PC-9 (cell line): ENCODE measurements around the gene TTC28. TPM values are rescaled to one million over a fixed set of nuclear protein-coding genes. Genes with fewer than 3 reads are reported as not detected.

Source experiments
- BruUV-seq: library from RNA; stranded (reverse); fragments of 400-500 nt; replicated peaks from 2 replicates; lab custom pipeline; 2021; lab: Mats Ljungman, UMichigan
- CTCF ChIA-PET: fragments of 300-600 bp; sonication (Branson Sonifier 250); formaldehyde crosslinking; loops from one replicate; lab custom pipeline; 2022; ENCODE audit warnings: antibody characterized with exemption; lab: Charles Lee
- POLR2A ChIA-PET: fragments of 300-600 bp; sonication (Branson Sonifier 250); formaldehyde crosslinking; loops from one replicate; lab custom pipeline; 2022; ENCODE audit warnings: antibody characterized with exemption; ENCODE audit not compliant: unreplicated experiment; lab: Charles Lee
- DNase-seq, 2 experiments: peaks; one replicate each; pipeline versions ENCODE4 v3.0.0 to v3.0.0-alpha.2; 2015 to 2022; ENCODE audit warnings: mixed read lengths in 1 of 2
- H2AFZ ChIP-seq: fragments of 200-600 bp; sonication (generic); 2 replicates; pipeline ENCODE4 v1.8.1; 2017; ENCODE audit warnings: antibody characterized with exemption
- H3F3A ChIP-seq: fragments of 200-600 bp; sonication (generic); 2 replicates; pipeline ENCODE4 v1.8.1; 2017; ENCODE audit warnings: antibody characterized with exemption, mild to moderate bottlenecking, low read depth; ENCODE audit not compliant: insufficient read depth
- H3K27ac ChIP-seq: fragments of 200-600 bp; sonication (generic); 2 replicates; pipeline ENCODE4 v1.6.1; 2016; ENCODE audit warnings: mixed run types
- H3K27me3 ChIP-seq: fragments of 200-600 bp; sonication (generic); 2 replicates; pipeline ENCODE4 v1.6.1; 2016; ENCODE audit warnings: low read depth, mixed run types; ENCODE audit not compliant: insufficient read depth
- H3K36me3 ChIP-seq: fragments of 200-600 bp; sonication (generic); 2 replicates; pipeline ENCODE4 v1.6.1; 2016; ENCODE audit warnings: low read depth, mixed run types
- H3K4me1 ChIP-seq: fragments of 200-600 bp; sonication (generic); replicated peaks from 2 replicates; pipeline ENCODE4 v1.6.1; 2016; ENCODE audit warnings: mixed run types; ENCODE audit not compliant: insufficient read depth
- H3K4me2 ChIP-seq: fragments of 200-600 bp; sonication (generic); 2 replicates; pipeline ENCODE4 v1.6.1; 2017; ENCODE audit warnings: mixed run types
- H3K4me3 ChIP-seq: fragments of 200-600 bp; sonication (generic); 2 replicates; pipeline ENCODE4 v1.6.1; 2016; ENCODE audit warnings: mixed run types
- H3K79me2 ChIP-seq: fragments of 200-600 bp; sonication (generic); 2 replicates; pipeline ENCODE4 v1.6.1; 2017; ENCODE audit warnings: low read depth, mixed run types
- H3K9me2 ChIP-seq: fragments of 200-600 bp; sonication (generic); 2 replicates; pipeline ENCODE4 v1.8.1; 2017; ENCODE audit warnings: mild to moderate bottlenecking; ENCODE audit not compliant: insufficient read depth
- H3K9me3 ChIP-seq: fragments of 200-600 bp; sonication (generic); 2 replicates; pipeline ENCODE4 v1.8.1; 2016; ENCODE audit warnings: low read depth; ENCODE audit not compliant: insufficient read depth
- H4K20me1 ChIP-seq: fragments of 200-600 bp; sonication (generic); 2 replicates; pipeline ENCODE4 v1.8.1; 2017; ENCODE audit not compliant: insufficient read depth
- EZH2 ChIP-seq: fragments of 200-600 bp; sonication (generic); IDR thresholded peaks from 2 replicates; pipeline ENCODE4 v1.8.0; 2017; ENCODE audit warnings: antibody characterized with exemption, low read depth
- intact Hi-C: fragments of 100-400 bp; cut with micrococcal nuclease; formaldehyde crosslinking; loops from one replicate; pipeline ENCODE4 v1.10.0; 2022; ENCODE audit not compliant: unreplicated experiment
- total RNA-seq: library from RNA; stranded (reverse); gene quantifications from 2 replicates; pipeline ENCODE4 v1.2.3, GENCODE V29; 2021
- TF ChIP-seq, protein P1 (sequence below): fragments of 200-600 bp; sonication (generic); conservative IDR thresholded peaks from 2 replicates; pipeline ENCODE4 v1.6.1; 2017; ENCODE audit warnings: mixed run types, antibody characterized with exemption, mild to moderate bottlenecking, moderate library complexity

Gene TTC28
- total RNA-seq, 1 experiment from 2014 or later: 6.7 TPM

DNA sequence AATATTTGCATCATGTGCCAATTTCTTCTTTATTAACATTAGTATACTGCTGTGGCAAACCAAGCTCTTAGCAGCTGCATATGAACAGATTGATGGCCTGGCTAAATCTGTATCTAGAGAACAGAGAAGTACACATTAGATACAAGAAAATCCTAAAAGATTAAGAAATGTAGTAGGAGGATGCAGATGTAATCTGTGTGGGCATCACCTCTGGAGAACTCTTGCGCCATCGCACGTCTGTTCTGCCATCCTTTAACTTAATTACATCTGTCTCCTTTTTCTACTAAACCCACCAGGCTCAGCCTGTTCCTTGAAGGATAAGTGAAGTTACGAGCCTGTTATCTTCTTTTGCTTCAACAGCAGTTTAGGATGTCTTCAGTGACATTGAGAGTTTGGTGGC is 564.2 kb downstream of the TTC28 start:
- no peak overlapping the region for H3K4me3 ChIP-seq
- H3K79me2 ChIP-seq: no peaks in the 10 kb centered on the region
- intact Hi-C loops: no loop called here
- DNase-seq: no peak
- no peaks in the 10 kb centered on the region for H3K9me2 ChIP-seq
- no peak for TF ChIP-seq EZH2
- TF ChIP-seq, protein P1, sequence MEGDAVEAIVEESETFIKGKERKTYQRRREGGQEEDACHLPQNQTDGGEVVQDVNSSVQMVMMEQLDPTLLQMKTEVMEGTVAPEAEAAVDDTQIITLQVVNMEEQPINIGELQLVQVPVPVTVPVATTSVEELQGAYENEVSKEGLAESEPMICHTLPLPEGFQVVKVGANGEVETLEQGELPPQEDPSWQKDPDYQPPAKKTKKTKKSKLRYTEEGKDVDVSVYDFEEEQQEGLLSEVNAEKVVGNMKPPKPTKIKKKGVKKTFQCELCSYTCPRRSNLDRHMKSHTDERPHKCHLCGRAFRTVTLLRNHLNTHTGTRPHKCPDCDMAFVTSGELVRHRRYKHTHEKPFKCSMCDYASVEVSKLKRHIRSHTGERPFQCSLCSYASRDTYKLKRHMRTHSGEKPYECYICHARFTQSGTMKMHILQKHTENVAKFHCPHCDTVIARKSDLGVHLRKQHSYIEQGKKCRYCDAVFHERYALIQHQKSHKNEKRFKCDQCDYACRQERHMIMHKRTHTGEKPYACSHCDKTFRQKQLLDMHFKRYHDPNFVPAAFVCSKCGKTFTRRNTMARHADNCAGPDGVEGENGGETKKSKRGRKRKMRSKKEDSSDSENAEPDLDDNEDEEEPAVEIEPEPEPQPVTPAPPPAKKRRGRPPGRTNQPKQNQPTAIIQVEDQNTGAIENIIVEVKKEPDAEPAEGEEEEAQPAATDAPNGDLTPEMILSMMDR: no peak
- no peaks in the 10 kb centered on the region for H3K27me3 ChIP-seq
- H3K4me2 ChIP-seq: no peak overlapping the region
- no peaks in the 10 kb centered on the region for H4K20me1 ChIP-seq
- no peaks in the 10 kb centered on the region for H3K4me1 ChIP-seq
- BruUV-seq: no TSS peak
- no peaks in the 10 kb centered on the region for H3K9me3 ChIP-seq
- H3K27ac ChIP-seq: no peak overlapping the region
- CTCF ChIA-PET: no interaction called here
- H3K36me3 ChIP-seq: no peaks in the 10 kb centered on the region
- H2AFZ ChIP-seq: no peak overlapping the region
- H3F3A ChIP-seq: no peaks in the 10 kb centered on the region
- POLR2A ChIA-PET: no interaction called here

DNA sequence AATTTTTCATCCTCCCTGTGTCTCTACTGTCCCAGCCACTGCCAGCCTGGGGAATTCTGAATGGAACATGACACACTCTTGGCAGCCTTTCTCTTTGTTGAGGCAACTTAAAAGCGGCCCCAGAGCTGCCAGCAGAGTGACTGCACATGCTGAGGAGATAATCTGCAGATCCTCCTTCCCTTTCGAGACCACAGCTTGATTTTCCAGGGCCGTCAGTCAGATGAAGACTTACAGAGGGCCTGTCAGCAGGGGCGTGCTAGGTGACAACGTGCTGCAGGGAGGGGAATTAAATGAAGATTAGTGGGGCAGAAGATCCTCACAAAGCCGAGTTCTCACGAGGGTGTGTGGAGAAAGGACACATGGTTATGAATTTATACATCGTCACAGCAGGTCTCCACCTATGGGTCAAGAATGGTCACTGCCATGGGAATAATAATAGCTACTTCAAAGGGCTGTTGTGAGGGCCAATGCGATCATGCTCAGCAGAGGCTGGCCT is 567.0 kb downstream of the TTC28 start:
- H3K79me2 ChIP-seq: no peaks in the 10 kb centered on the region
- no peaks in the 10 kb centered on the region for H4K20me1 ChIP-seq
- DNase-seq: no peak
- ChIA-PET CTCF (interaction anchor here (0.6 kb wide), 1 partner anchor 342 kb away, joined by 3 read pairs; no protein-coding TSS in a partner anchor), POLR2A (no interaction called here)
- TF ChIP-seq EZH2: no peak
- TF ChIP-seq, protein P1: peak; percentile 61
- H3K4me2 ChIP-seq: no peak overlapping the region
- no peaks in the 10 kb centered on the region for H3K27me3 ChIP-seq
- no peak overlapping the region for H2AFZ ChIP-seq
- no peaks in the 10 kb centered on the region for H3F3A ChIP-seq
- no peaks in the 10 kb centered on the region for H3K4me1 ChIP-seq
- H3K4me3 ChIP-seq: no peak overlapping the region
- no TSS peak for BruUV-seq
- H3K9me3 ChIP-seq: no peaks in the 10 kb centered on the region
- no peaks in the 10 kb centered on the region for H3K36me3 ChIP-seq
- no peaks in the 10 kb centered on the region for H3K9me2 ChIP-seq
- H3K27ac ChIP-seq: no peak overlapping the region
- intact Hi-C loops: no loop called here

DNA sequence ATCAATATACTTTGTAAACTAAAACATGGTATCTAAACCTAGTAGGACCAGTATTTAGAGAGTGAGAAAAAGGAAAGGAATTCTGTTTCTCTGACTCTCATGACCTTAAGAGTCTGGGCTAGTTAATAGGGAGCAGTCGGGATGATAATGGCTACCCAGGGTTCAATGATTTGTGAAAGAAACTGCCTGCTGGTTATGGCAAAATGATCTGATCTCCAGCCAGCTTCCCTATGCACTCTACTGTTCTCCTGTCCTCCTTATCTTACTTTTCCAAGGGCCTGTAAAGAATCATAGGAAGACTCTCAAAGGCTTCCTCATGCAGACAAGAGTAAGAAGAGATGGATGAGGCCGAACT is 567.5 kb downstream of the TTC28 start:
- Histone ChIP-seq H2AFZ (no peak overlapping the region), H3K9me3 (no peaks in the 10 kb centered on the region), H3K4me1 (no peaks in the 10 kb centered on the region)

More for the DNA sequence above, 567.5 kb downstream of the TTC28 start:
- Histone ChIP-seq H3K4me2 (no peak overlapping the region), H3K27ac (no peak overlapping the region), H3K9me2 (no peaks in the 10 kb centered on the region), H3K36me3 (no peaks in the 10 kb centered on the region), H3K79me2 (no peaks in the 10 kb centered on the region), H3K4me3 (no peak overlapping the region), H3K27me3 (no peaks in the 10 kb centered on the region), H4K20me1 (no peaks in the 10 kb centered on the region), H3F3A (no peaks in the 10 kb centered on the region)
- TF ChIP-seq, protein P1: no peak
- TF ChIP-seq EZH2: no peak
- CTCF ChIA-PET: no interaction called here
- BruUV-seq: no TSS peak
- POLR2A ChIA-PET: no interaction called here
- intact Hi-C loops: no loop called here
- no peak for DNase-seq
